HCT116 (cell line): ENCODE measurements around the gene HPCA. TPM values are rescaled to one million over a fixed set of nuclear protein-coding genes. Genes with fewer than 3 reads are reported as not detected.

Experiments
- ATAC-seq: fragments of 200-7000 bp; cut with Tn5 transposase; 2 replicates; pipeline ENCODE4 v1.9.1; 2020; ENCODE audit warnings: mild to moderate bottlenecking, moderate library complexity
- BruUV-seq: library from RNA; stranded (reverse); fragments of 400-500 nt; replicated peaks from 2 replicates; lab custom pipeline; 2021; lab: Mats Ljungman, UMichigan
- CTCF ChIA-PET: fragments of 300-600 bp; sonication (Branson Sonifier 250); formaldehyde crosslinking; loops from one replicate; lab custom pipeline; 2021; ENCODE audit warnings: antibody characterized with exemption; lab: Charles Lee
- POLR2A ChIA-PET: fragments of 300-600, 350-600 bp; sonication (Branson Sonifier 250); formaldehyde crosslinking; loops from one replicate; lab custom pipeline; 2021; ENCODE audit warnings: antibody characterized with exemption; lab: Charles Lee
- RAD21 ChIA-PET, 2 experiments: fragments of 300-600 bp; sonication (Branson Sonifier 250); formaldehyde crosslinking; loops; one replicate each; lab custom pipeline; 2023; ENCODE audit warnings: low total read pairs in 2 of 2; ENCODE audit not compliant: uncharacterized antibody in 2 of 2, unreplicated experiment in 2 of 2, low non-redundant PET in 1 of 2; lab: Charles Lee
- DNase-seq: peaks from one replicate; pipeline ENCODE4 v3.0.0-alpha.2; 2010; ENCODE audit warnings: low read depth, low spot score
- H2AFZ ChIP-seq: fragments of 200-600 bp; shearing (Covaris generic), sonication (generic); 2 replicates; pipeline ENCODE4 v1.6.1; 2017; ENCODE audit warnings: low read depth, mixed run types, mixed read lengths, antibody characterized with exemption, low read length; ENCODE audit not compliant: poor library complexity, severe bottlenecking
- H3K27ac ChIP-seq: 2 replicates; pipeline ENCODE4 v1.5.1; 2012; ENCODE audit warnings: low read depth, low read length
- H3K27me3 ChIP-seq: fragments of 200-600 bp; sonication (generic); 2 replicates; pipeline ENCODE4 v1.6.1; 2016; ENCODE audit warnings: mixed run types, low read length, mixed read lengths; ENCODE audit not compliant: insufficient read depth
- H3K36me3 ChIP-seq, 2 experiments: fragments of 200-500 bp in 1 of 2; fragments of 200-600 bp in 1 of 2; sonication (Bioruptor generic) in 1 of 2; sonication (generic) in 1 of 2; 2 replicates each; pipeline versions ENCODE4 v1.5.1 to v1.6.1; 2014 to 2016; ENCODE audit warnings: low read length in 2 of 2, inconsistent platforms in 1 of 2, mixed read lengths in 1 of 2, mixed run types in 1 of 2; ENCODE audit not compliant: insufficient read depth in 2 of 2, control insufficient read depth in 1 of 2
- H3K4me1 ChIP-seq, 2 experiments: fragments of 200-600 bp in 1 of 2; sonication (generic) in 1 of 2; 2 replicates each; pipeline versions ENCODE4 v1.5.1 to v1.6.1; 2012 to 2017; ENCODE audit warnings: low read length in 2 of 2, inconsistent platforms in 1 of 2, mild to moderate bottlenecking in 1 of 2, mixed read lengths in 1 of 2, mixed run types in 1 of 2, moderate library complexity in 1 of 2; ENCODE audit not compliant: insufficient read depth in 2 of 2, control insufficient read depth in 1 of 2
- H3K4me2 ChIP-seq: fragments of 200-600 bp; sonication (generic); 2 replicates; pipeline ENCODE4 v1.6.1; 2017; ENCODE audit warnings: mixed run types, low read length, mixed read lengths
- H3K4me3 ChIP-seq, 2 experiments: fragments of 200-600 bp in 1 of 2; sonication (generic) in 1 of 2; replicated peaks in 1 of 2; 2 replicates each; pipeline ENCODE4 v1.5.1; 2011 to 2016; ENCODE audit warnings: low read length in 2 of 2, control low read depth in 1 of 2, low read depth in 1 of 2, mild to moderate bottlenecking in 1 of 2, mixed read lengths in 1 of 2, mixed run types in 1 of 2
- H3K79me2 ChIP-seq: fragments of 200-600 bp; sonication (generic); 2 replicates; pipeline ENCODE4 v1.6.1; 2017; ENCODE audit warnings: mild to moderate bottlenecking, mixed run types, low read length, moderate library complexity, mixed read lengths; ENCODE audit not compliant: insufficient read depth
- H3K9ac ChIP-seq: fragments of 200-600 bp; sonication (generic); 2 replicates; pipeline ENCODE4 v1.6.1; 2016; ENCODE audit warnings: low read length, mixed read lengths
- H3K9me2 ChIP-seq: fragments of 200-600 bp; sonication (generic), shearing (Covaris generic); 2 replicates; pipeline ENCODE4 v1.6.1; 2017; ENCODE audit warnings: mixed run types, mild to moderate bottlenecking, moderate library complexity; ENCODE audit not compliant: insufficient read depth
- H3K9me3 ChIP-seq, 2 experiments: fragments of 200-500 bp in 1 of 2; fragments of 200-600 bp in 1 of 2; sonication (Bioruptor generic) in 1 of 2; sonication (generic) in 1 of 2; 2 replicates each; pipeline ENCODE4 v1.6.1; 2014 to 2017; ENCODE audit warnings: low read length in 2 of 2, mixed read lengths in 2 of 2, inconsistent platforms in 1 of 2, low read depth in 1 of 2, mild to moderate bottlenecking in 1 of 2, mixed run types in 1 of 2, moderate library complexity in 1 of 2; ENCODE audit not compliant: control insufficient read depth in 1 of 2, insufficient read depth in 1 of 2
- H4K20me1 ChIP-seq: fragments of 200-600 bp; sonication (generic), shearing (Covaris generic); 2 replicates; pipeline ENCODE4 v1.6.1; 2017; ENCODE audit warnings: mixed run types, mild to moderate bottlenecking, moderate library complexity; ENCODE audit not compliant: insufficient read depth
- ATF3 ChIP-seq: IDR thresholded peaks from 2 replicates; pipeline ENCODE4 v1.6.1; 2012
- CBX3 ChIP-seq: IDR thresholded peaks from 2 replicates; pipeline ENCODE4 v1.6.1; 2012; ENCODE audit warnings: low read depth
- CEBPB ChIP-seq: IDR thresholded peaks from 2 replicates; pipeline ENCODE4 v1.6.1; 2012; ENCODE audit warnings: low read depth
- EGR1 ChIP-seq: IDR thresholded peaks from 2 replicates; pipeline ENCODE4 v1.6.1; 2012; ENCODE audit warnings: low read depth
- ELF1 ChIP-seq: IDR thresholded peaks from 2 replicates; pipeline ENCODE4 v1.6.1; 2012; ENCODE audit warnings: low read depth, borderline replicate concordance
- EZH2 ChIP-seq: fragments of 200-600 bp; sonication (generic); IDR thresholded peaks from 2 replicates; pipeline ENCODE4 v1.6.1; 2017; ENCODE audit warnings: antibody characterized with exemption, mixed run types
- EZH2phosphoT487 ChIP-seq: fragments of 200-600 bp; IDR thresholded peaks from 2 replicates; pipeline ENCODE4 v1.6.1; 2018; ENCODE audit warnings: antibody characterized with exemption, borderline replicate concordance
- FOSL1 ChIP-seq: IDR thresholded peaks from 2 replicates; pipeline ENCODE4 v1.6.1; 2012; ENCODE audit warnings: low read depth
- MAX ChIP-seq: IDR thresholded peaks from 2 replicates; pipeline ENCODE4 v1.6.1; 2012
- POLR2A ChIP-seq: IDR thresholded peaks from 2 replicates; pipeline ENCODE4 v1.7.0; 2011; ENCODE audit warnings: borderline replicate concordance; ENCODE audit not compliant: insufficient read depth, insufficient read length; ENCODE audit errors: extremely low read depth
- RAD21 ChIP-seq: IDR thresholded peaks from 2 replicates; pipeline ENCODE4 v1.6.1; 2012; ENCODE audit warnings: low read depth, mild to moderate bottlenecking
- SRF ChIP-seq: IDR thresholded peaks from 2 replicates; pipeline ENCODE4 v1.6.1; 2012; ENCODE audit warnings: low read depth
- YY1 ChIP-seq: IDR thresholded peaks from 2 replicates; pipeline ENCODE4 v1.6.1; 2011; ENCODE audit warnings: low read length, low read depth, moderate library complexity, mild to moderate bottlenecking; ENCODE audit not compliant: insufficient replicate concordance; ENCODE audit errors: extremely low read depth
- ZBTB33 ChIP-seq: IDR thresholded peaks from 2 replicates; pipeline ENCODE4 v1.6.1; 2011; ENCODE audit warnings: mild to moderate bottlenecking, low read length, moderate library complexity; ENCODE audit not compliant: insufficient replicate concordance; ENCODE audit errors: extremely low read depth
- ZFX ChIP-seq: fragments of 450-650 bp; IDR thresholded peaks from 2 replicates; pipeline ENCODE4 v1.6.1; 2017
- ZNF274 ChIP-seq: fragments of 200-500 bp; sonication (Bioruptor generic); IDR thresholded peaks from 2 replicates; pipeline ENCODE4 v1.6.1; 2014; ENCODE audit warnings: mild to moderate bottlenecking, low read depth, low read length, inconsistent platforms
- intact Hi-C: fragments of 100-400 bp; cut with micrococcal nuclease; formaldehyde crosslinking; loops from 2 replicates; pipeline ENCODE4 v1.10.0; 2022
- total RNA-seq: library from RNA; stranded (reverse); gene quantifications from one replicate; pipeline ENCODE4 v1.2.1, GENCODE V29; 2021; ENCODE audit not compliant: unreplicated experiment
- TF ChIP-seq, protein P1 (sequence below): IDR thresholded peaks from 2 replicates; pipeline ENCODE4 v1.6.1; 2012; ENCODE audit warnings: low read depth
- TF ChIP-seq, protein P2 (sequence below), 3 experiments: fragments of 200-600 bp in 1 of 3; sonication (generic) in 1 of 3; IDR thresholded peaks in 2 of 3; conservative IDR thresholded peaks in 1 of 3; 2 replicates each; pipeline ENCODE4 v1.5.1; 2012 to 2017; ENCODE audit warnings: low read depth in 2 of 3, low read length in 2 of 3, antibody characterized with exemption in 1 of 3, borderline replicate concordance in 1 of 3, control low read depth in 1 of 3, mild to moderate bottlenecking in 1 of 3, mixed read lengths in 1 of 3, mixed run types in 1 of 3, moderate library complexity in 1 of 3; ENCODE audit not compliant: insufficient read depth in 1 of 3

The HPCA gene
- total RNA-seq, 1 experiment from 2014 or later = 0.15 TPM

DNA sequence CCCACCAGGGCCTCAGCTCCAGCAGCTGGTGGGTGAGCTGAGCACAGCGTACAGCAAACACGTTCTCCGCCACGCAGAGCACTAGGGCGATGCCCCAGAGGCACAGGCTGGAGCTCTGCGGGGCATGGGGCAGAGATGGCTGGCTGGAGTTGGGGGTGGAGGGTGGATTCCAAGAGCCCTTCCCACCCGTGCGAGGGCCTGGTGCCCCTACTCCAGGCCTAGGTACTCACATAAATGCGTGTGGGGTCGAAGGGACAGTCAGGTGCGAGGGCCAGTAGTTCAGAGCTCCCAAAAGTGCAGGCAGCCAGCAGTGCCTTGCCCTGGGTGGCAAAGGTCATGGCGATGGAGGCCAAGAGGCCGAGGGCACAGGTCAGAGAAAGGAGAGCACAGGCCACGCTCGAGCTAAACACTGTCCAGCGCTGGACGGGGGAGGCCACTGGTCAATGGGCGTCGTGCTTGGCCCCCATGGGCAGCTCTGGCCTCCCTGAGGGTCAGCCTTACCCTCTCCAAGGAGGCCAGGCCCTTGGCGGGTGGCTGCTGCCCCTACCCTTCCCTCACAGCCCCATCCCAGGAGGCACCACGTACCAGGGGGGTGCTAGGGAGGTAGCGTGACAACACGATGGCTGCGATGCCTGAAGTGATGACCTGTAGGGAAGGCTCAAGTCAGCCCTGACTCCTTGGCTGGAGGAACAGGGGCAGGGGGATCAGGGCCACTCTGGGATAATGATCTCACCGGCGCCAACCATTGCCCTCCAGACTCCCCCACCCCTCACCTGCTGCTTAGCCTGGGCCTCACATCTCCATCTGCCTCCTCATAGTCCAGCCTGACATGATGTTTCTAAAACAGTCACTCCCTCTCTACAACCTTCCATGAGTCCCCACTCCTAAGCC, 9.3 kb downstream of the HPCA start:
- Histone ChIP-seq H3K4me1 (peaks cover 11 to 23% of the 10 kb centered on the region in 2 experiments; a peak in 3 of 4 replicates), H3K27ac (no peak overlapping the region), H3K9me3 (no peaks in the 10 kb centered on the region), H3K36me3 (peaks cover 0 to 8% of the 10 kb centered on the region in 2 experiments; a peak in 2 of 4 replicates), H3K4me3 (no peak overlapping the region), H3K9ac (no peak overlapping the region), H3K79me2 (peaks cover 2% of the 10 kb centered on the region; the same call in 1 of the 2 replicates), H3K4me2 (no peak overlapping the region), H3K9me2 (no peaks in the 10 kb centered on the region), H3K27me3 (no peaks in the 10 kb centered on the region), H2AFZ (no peak overlapping the region), H4K20me1 (no peaks in the 10 kb centered on the region)
- ChIA-PET POLR2A (interaction anchor here (0.5 kb wide), 1 partner anchor 428 kb away, joined by 5 read pairs; no protein-coding TSS in a partner anchor), CTCF (no interaction called here), RAD21 (no interaction called here)
- DNase-seq = no peak
- intact Hi-C loops = no loop called here
- BruUV-seq = no TSS peak
- no peak for ATAC-seq
- TF ChIP-seq ATF3 (no peak), ZBTB33 (no peak), EGR1 (no peak), CEBPB (no peak), YY1 (no peak), ZNF274 (no peak), CBX3 (no peak), EZH2 (no peak), RAD21 (no peak), ZFX (no peak), FOSL1 (no peak), SRF (no peak), ELF1 (no peak), POLR2A (no peak), MAX (no peak), EZH2phosphoT487 (no peak)
- TF ChIP-seq, protein P1, sequence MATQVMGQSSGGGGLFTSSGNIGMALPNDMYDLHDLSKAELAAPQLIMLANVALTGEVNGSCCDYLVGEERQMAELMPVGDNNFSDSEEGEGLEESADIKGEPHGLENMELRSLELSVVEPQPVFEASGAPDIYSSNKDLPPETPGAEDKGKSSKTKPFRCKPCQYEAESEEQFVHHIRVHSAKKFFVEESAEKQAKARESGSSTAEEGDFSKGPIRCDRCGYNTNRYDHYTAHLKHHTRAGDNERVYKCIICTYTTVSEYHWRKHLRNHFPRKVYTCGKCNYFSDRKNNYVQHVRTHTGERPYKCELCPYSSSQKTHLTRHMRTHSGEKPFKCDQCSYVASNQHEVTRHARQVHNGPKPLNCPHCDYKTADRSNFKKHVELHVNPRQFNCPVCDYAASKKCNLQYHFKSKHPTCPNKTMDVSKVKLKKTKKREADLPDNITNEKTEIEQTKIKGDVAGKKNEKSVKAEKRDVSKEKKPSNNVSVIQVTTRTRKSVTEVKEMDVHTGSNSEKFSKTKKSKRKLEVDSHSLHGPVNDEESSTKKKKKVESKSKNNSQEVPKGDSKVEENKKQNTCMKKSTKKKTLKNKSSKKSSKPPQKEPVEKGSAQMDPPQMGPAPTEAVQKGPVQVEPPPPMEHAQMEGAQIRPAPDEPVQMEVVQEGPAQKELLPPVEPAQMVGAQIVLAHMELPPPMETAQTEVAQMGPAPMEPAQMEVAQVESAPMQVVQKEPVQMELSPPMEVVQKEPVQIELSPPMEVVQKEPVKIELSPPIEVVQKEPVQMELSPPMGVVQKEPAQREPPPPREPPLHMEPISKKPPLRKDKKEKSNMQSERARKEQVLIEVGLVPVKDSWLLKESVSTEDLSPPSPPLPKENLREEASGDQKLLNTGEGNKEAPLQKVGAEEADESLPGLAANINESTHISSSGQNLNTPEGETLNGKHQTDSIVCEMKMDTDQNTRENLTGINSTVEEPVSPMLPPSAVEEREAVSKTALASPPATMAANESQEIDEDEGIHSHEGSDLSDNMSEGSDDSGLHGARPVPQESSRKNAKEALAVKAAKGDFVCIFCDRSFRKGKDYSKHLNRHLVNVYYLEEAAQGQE = no peak
- TF ChIP-seq, protein P2, sequence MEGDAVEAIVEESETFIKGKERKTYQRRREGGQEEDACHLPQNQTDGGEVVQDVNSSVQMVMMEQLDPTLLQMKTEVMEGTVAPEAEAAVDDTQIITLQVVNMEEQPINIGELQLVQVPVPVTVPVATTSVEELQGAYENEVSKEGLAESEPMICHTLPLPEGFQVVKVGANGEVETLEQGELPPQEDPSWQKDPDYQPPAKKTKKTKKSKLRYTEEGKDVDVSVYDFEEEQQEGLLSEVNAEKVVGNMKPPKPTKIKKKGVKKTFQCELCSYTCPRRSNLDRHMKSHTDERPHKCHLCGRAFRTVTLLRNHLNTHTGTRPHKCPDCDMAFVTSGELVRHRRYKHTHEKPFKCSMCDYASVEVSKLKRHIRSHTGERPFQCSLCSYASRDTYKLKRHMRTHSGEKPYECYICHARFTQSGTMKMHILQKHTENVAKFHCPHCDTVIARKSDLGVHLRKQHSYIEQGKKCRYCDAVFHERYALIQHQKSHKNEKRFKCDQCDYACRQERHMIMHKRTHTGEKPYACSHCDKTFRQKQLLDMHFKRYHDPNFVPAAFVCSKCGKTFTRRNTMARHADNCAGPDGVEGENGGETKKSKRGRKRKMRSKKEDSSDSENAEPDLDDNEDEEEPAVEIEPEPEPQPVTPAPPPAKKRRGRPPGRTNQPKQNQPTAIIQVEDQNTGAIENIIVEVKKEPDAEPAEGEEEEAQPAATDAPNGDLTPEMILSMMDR (IDR thresholded peaks at IDR 0.05 in 2 of 3, conservative IDR thresholded peaks at IDR 0.05 in 1 of 3; ENCODE audit: borderline replicate concordance in 1 of 3, insufficient read depth in 1 of 3, low read depth in 2 of 3, low read length in 2 of 3) = no peak
